ENCODE data around the gene FGFR4.

The FGFR4 gene

GRCh38 chr5:177109810-177110209 is 23.1 kb downstream of the FGFR4 start:
- no peak for TF ChIP-seq CTCF (IDR thresholded peaks at IDR 0.05; ENCODE audit: low read depth, low read length, missing control alignments)
- no peak overlapping the region for H3K4me3 ChIP-seq (replicated peaks; ENCODE audit: low read depth, low read length)
- DNase-seq (ENCODE audit: extremely low read depth, low read depth) = no peak

- peak; percentile 99 for TF ChIP-seq CTCF (IDR thresholded peaks at IDR 0.05; ENCODE audit: low read depth, low read length, missing control alignments)
- H3K4me3 ChIP-seq (replicated peaks; ENCODE audit: low read depth, low read length) = no peak overlapping the region
- DNase-seq (ENCODE audit: extremely low read depth, low read depth) = no peak
Measured at GRCh38 chr5:177111720-177112394, 25.1 kb downstream of the FGFR4 start.

DNA sequence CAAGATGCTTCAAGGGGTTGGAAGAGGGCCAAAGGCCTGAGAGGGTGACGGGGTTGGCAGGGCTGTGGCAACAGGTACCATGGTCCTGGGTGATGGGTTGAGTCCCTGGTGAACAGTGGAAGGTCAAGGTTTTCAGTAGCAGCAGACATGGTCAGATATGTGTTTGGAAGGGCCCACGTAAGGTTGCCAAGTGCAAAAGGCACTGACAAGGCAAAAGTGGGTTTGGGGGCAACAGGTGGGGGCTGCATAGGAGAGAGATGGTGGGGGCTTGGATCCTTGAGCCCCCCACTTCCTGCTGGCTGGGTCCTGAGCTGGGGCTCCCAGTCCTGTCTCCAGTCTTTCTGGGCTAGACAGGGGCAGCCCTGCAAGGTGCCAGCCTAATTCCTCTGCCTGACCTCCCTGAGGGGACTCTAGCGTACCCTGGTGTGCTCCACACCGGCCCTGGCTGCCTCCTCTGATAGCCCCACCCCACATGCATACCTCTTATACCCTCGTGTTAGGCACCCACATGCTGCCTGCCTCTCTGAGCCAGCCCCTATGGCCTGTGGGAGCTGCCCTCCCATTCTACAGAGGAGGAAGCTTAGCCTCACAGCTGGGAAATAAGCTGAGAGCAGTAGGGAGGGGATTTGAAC is 26.0 kb downstream of the FGFR4 start:
- no peak for DNase-seq (ENCODE audit: extremely low read depth, low read depth)

DNA sequence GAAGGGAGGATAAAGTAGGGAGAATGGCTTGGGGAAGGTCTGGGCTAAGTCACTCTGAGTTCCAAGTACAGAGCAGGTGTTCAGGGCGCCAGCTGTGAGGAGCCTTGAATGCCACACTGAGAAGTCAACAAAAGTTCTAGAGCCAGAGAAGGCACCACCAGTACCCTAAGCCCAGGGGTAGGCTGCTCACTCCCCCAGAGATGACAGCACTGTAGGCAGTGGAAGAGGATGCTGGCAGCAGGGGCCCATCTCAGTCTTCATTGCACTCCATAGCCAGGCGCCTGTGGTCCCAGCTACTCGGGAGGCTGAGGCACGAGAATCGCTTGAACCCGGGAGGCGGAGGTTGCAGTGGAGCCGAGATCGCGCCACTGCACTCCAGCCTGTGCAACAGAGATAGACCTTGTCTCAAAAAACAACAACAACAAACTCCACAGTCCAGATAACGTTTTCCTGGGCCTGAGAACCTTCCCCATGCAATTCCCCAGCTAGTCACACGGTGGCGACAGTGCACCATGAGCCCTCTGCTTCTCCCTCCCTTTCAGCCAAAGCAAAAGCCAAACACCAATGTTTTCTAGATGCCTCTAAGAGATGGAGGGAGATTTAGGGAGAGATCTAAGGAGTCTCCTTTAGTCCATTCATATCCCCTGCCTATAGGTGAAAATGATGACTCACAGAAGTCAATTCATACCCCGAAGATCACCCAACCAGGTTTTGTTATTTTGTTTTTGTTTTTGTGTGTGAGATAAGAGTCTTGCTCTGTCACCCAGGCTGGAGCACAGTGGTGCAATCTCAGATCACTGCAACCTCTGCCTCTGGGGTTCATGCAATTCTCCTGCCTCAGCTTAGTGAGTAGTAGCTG is 27.1 kb downstream of the FGFR4 start:
- peak; percentile 99 for TF ChIP-seq CTCF (IDR thresholded peaks at IDR 0.05; ENCODE audit: low read depth, low read length, missing control alignments)
- no peak overlapping the region for H3K4me3 ChIP-seq (replicated peaks; ENCODE audit: low read depth, low read length)
- peak; percentile 64 for DNase-seq (ENCODE audit: extremely low read depth, low read depth)

More for the DNA sequence above, 26.0 kb downstream of the FGFR4 start:
- no peak overlapping the region for H3K4me3 ChIP-seq (replicated peaks; ENCODE audit: low read depth, low read length)
- no peak for TF ChIP-seq CTCF (IDR thresholded peaks at IDR 0.05; ENCODE audit: low read depth, low read length, missing control alignments)

DNA sequence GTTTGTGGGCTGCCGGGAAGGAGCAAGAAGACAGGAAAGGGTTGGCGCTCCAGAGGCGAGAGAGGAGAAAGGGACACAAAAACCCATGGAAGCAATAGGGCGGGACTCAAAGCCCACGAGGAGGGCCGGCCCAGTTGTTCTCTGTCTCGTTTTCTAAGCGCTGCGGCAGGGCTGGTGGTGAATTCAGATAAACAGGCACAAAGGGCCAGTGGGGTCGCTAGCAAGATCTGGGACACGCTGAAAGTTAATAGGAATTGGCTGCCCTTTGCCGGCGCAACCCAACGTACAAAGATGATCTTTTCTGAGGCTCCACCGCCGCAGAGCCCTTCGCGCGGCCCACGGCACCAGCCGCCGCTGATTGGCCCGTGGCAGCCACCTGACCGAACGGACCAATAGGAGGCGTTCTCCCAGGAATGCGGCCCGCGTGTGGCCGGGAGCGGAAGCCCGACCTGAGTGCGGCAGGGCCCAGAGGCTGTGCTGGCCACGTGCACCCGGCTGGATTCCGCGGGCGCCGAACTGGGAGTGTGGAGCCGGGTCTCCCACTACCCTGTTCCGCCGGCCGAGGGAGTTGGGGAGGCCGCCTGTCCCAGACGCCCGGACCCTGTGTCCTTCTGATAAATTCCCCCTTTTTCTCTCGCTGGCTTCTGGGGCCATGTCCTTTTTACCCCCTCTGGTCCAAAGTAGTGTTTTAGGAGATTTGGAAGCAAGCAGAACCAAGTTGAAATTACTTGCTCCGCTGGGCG is 30.1 kb downstream of the FGFR4 start:
- TF ChIP-seq CTCF (IDR thresholded peaks at IDR 0.05; ENCODE audit: low read depth, low read length, missing control alignments) = no peak
- DNase-seq (ENCODE audit: extremely low read depth, low read depth) = no peak
- H3K4me3 ChIP-seq (replicated peaks; ENCODE audit: low read depth, low read length) = no peak overlapping the region

- H3K4me3 ChIP-seq (replicated peaks; ENCODE audit: low read depth, low read length) = no peak overlapping the region
- no peak for TF ChIP-seq CTCF (IDR thresholded peaks at IDR 0.05; ENCODE audit: low read depth, low read length, missing control alignments)
- no peak for DNase-seq (ENCODE audit: extremely low read depth, low read depth)
Measured at GRCh38 chr5:177117441-177118045, 30.8 kb downstream of the FGFR4 start.
